Muscle layer of duodenum (tissue), 2 donors: ENCODE measurements around the gene SEC22C.

Experiments used
- H3K27ac ChIP-seq: one replicate; pipeline ENCODE4 v1.7.0; 2013; ENCODE audit warnings: mild to moderate bottlenecking, low read length
- H3K27me3 ChIP-seq: one replicate; pipeline ENCODE4 v1.7.0; 2013; ENCODE audit warnings: low read depth, mild to moderate bottlenecking, control low read depth, low read length
- H3K36me3 ChIP-seq, 2 donors: one replicate each; pipeline ENCODE4 v1.7.0; 2013; ENCODE audit warnings: low read length in 2 of 2, control low read depth in 1 of 2, mild to moderate bottlenecking in 1 of 2; ENCODE audit not compliant: insufficient read depth in 2 of 2, control insufficient read depth in 1 of 2
- H3K4me1 ChIP-seq, 2 donors: one replicate each; pipeline ENCODE4 v1.7.0; 2013; ENCODE audit warnings: low read length in 2 of 2, mild to moderate bottlenecking in 2 of 2, control low read depth in 1 of 2, moderate library complexity in 1 of 2; ENCODE audit not compliant: insufficient read depth in 2 of 2, control insufficient read depth in 1 of 2
- H3K4me3 ChIP-seq, 2 donors: one replicate each; pipeline ENCODE4 v1.7.0; 2013; ENCODE audit warnings: low read length in 2 of 2, low read depth in 1 of 2, mild to moderate bottlenecking in 1 of 2
- H3K9me3 ChIP-seq, 2 donors: one replicate each; pipeline ENCODE4 v1.7.0; 2013; ENCODE audit warnings: low read length in 2 of 2, control low read depth in 1 of 2, mild to moderate bottlenecking in 1 of 2; ENCODE audit not compliant: control insufficient read depth in 1 of 2
- donor health status: healthy.

SEC22C gene

GRCh38 chr3:42501681-42502428 lies 79.9 kb downstream of the SEC22C start:
- Histone ChIP-seq H3K27ac (no peak overlapping the region), H3K4me1 (peaks cover 9 to 19% of the 10 kb centered on the region in 2 donors), H3K36me3 (no peaks in the 10 kb centered on the region), H3K9me3 (no peaks in the 10 kb centered on the region), H3K27me3 (peaks cover 18% of the 10 kb centered on the region), H3K4me3 (peak overlapping the region; percentile 65 to 68)

GRCh38 chr3:42501321-42501680 lies 80.5 kb downstream of the SEC22C start:
- no peak overlapping the region for H3K27ac ChIP-seq
- no peaks in the 10 kb centered on the region for H3K9me3 ChIP-seq
- H3K36me3 ChIP-seq: no peaks in the 10 kb centered on the region
- peaks cover 18% of the 10 kb centered on the region for H3K27me3 ChIP-seq
- peak overlapping the region; percentile 65 to 68 for H3K4me3 ChIP-seq
- peaks cover 9 to 19% of the 10 kb centered on the region in 2 donors for H3K4me1 ChIP-seq

GRCh38 chr3:42500909-42501308 lies 80.9 kb downstream of the SEC22C start:
- H3K27me3 ChIP-seq: peaks cover 18% of the 10 kb centered on the region
- no peaks in the 10 kb centered on the region for H3K36me3 ChIP-seq
- H3K9me3 ChIP-seq: no peaks in the 10 kb centered on the region
- no peak overlapping the region for H3K4me3 ChIP-seq
- no peak overlapping the region for H3K27ac ChIP-seq
- H3K4me1 ChIP-seq: peaks cover 9 to 19% of the 10 kb centered on the region in 2 donors

- Histone ChIP-seq H3K27me3 (peaks cover 18% of the 10 kb centered on the region), H3K36me3 (no peaks in the 10 kb centered on the region), H3K4me3 (no peak overlapping the region), H3K27ac (no peak overlapping the region), H3K9me3 (no peaks in the 10 kb centered on the region), H3K4me1 (peaks cover 9 to 19% of the 10 kb centered on the region in 2 donors)
Measured at GRCh38 chr3:42500091-42500490, 81.7 kb downstream of the SEC22C start.

- Histone ChIP-seq H3K4me3 (no peak overlapping the region), H3K4me1 (peaks cover 9 to 19% of the 10 kb centered on the region in 2 donors), H3K9me3 (no peaks in the 10 kb centered on the region), H3K27me3 (peaks cover 18% of the 10 kb centered on the region), H3K27ac (no peak overlapping the region), H3K36me3 (no peaks in the 10 kb centered on the region)
Measured at GRCh38 chr3:42499478-42499871, 82.3 kb downstream of the SEC22C start.

- no peaks in the 10 kb centered on the region for H3K36me3 ChIP-seq
- peaks cover 18% of the 10 kb centered on the region for H3K27me3 ChIP-seq
- peaks cover 9 to 19% of the 10 kb centered on the region in 2 donors for H3K4me1 ChIP-seq
- H3K4me3 ChIP-seq: no peak overlapping the region
- H3K27ac ChIP-seq: no peak overlapping the region
- H3K9me3 ChIP-seq: no peaks in the 10 kb centered on the region
Measured at GRCh38 chr3:42498791-42499477, 82.8 kb downstream of the SEC22C start.

GRCh38 chr3:42498034-42498433 lies 83.7 kb downstream of the SEC22C start:
- no peaks in the 10 kb centered on the region for H3K36me3 ChIP-seq
- H3K27ac ChIP-seq: no peak overlapping the region
- H3K9me3 ChIP-seq: no peaks in the 10 kb centered on the region
- peaks cover 18% of the 10 kb centered on the region for H3K27me3 ChIP-seq
- peaks cover 9 to 19% of the 10 kb centered on the region in 2 donors for H3K4me1 ChIP-seq
- no peak overlapping the region for H3K4me3 ChIP-seq
